OCI-LY3 (cell line): ENCODE measurements around the gene CHCHD1.

Source experiments
- CTCF ChIP-seq: fragments of 200-600, 300-600 bp; sonication (generic); IDR thresholded peaks from 2 replicates; pipeline ENCODE4 v1.5.1; 2014; ENCODE audit warnings: antibody characterized with exemption, low read length, low read depth
- EZH2phosphoT487 ChIP-seq: fragments of 200-600 bp; shearing (Covaris generic); IDR thresholded peaks from 2 replicates; pipeline ENCODE4 v1.6.1; 2018; ENCODE audit warnings: antibody characterized with exemption, mixed run types, low read depth

GRCh38 chr10:73743327-73743904 is 38.4 kb upstream of the CHCHD1 start:
- TF ChIP-seq EZH2phosphoT487 (no peak), CTCF (no peak)
